GM23338 (cell line): ENCODE data around the gene MED20. TPM values are rescaled to one million over a fixed set of nuclear protein-coding genes. Genes with fewer than 3 reads are reported as not detected.

Experiments
- ATAC-seq: fragments of 200-7000 bp; cut with Tn5 transposase; 3 replicates; pipeline ENCODE4 v1.9.1; 2020
- DNase-seq: peaks from one replicate; pipeline ENCODE4 v3.0.0-alpha.2; 2015; ENCODE audit warnings: low spot score
- H2AFZ ChIP-seq: fragments of 200-600 bp; sonication (generic); 2 replicates; pipeline ENCODE4 v1.8.0; 2016; ENCODE audit warnings: antibody characterized with exemption, mild to moderate bottlenecking, moderate library complexity
- H3F3A ChIP-seq: fragments of 200-600 bp; sonication (generic); replicated peaks from 2 replicates; pipeline ENCODE4 v1.8.0; 2017; ENCODE audit warnings: antibody characterized with exemption, mixed run types, low read depth
- H3K27ac ChIP-seq: fragments of 200-600 bp; sonication (generic); 2 replicates; pipeline ENCODE4 v1.6.1; 2016; ENCODE audit warnings: low read depth
- H3K27me3 ChIP-seq: fragments of 200-600 bp; sonication (generic); 2 replicates; pipeline ENCODE4 v1.8.0; 2016; ENCODE audit warnings: mild to moderate bottlenecking, mixed run types, moderate library complexity; ENCODE audit not compliant: insufficient read depth
- H3K36me3 ChIP-seq: fragments of 200-600 bp; sonication (generic); 2 replicates; pipeline ENCODE4 v1.8.0; 2016; ENCODE audit warnings: mild to moderate bottlenecking; ENCODE audit not compliant: insufficient read depth
- H3K4me1 ChIP-seq: fragments of 200-600 bp; sonication (generic); 2 replicates; pipeline ENCODE4 v1.8.0; 2016; ENCODE audit warnings: mild to moderate bottlenecking, moderate library complexity; ENCODE audit not compliant: insufficient read depth
- H3K4me2 ChIP-seq: fragments of 200-600 bp; sonication (generic); 2 replicates; pipeline ENCODE4 v1.7.1; 2017; ENCODE audit warnings: mixed run types
- H3K4me3 ChIP-seq: fragments of 200-600 bp; sonication (generic); 2 replicates; pipeline ENCODE4 v1.6.1; 2016; ENCODE audit warnings: mixed run types
- H3K79me2 ChIP-seq: fragments of 200-600 bp; sonication (generic); replicated peaks from 2 replicates; pipeline ENCODE4 v1.8.0; 2017; ENCODE audit warnings: mild to moderate bottlenecking; ENCODE audit not compliant: insufficient read depth
- H3K9me2 ChIP-seq: fragments of 200-600 bp; sonication (generic); 2 replicates; pipeline ENCODE4 v1.8.0; 2017; ENCODE audit not compliant: insufficient read depth
- H4K20me1 ChIP-seq: fragments of 200-600 bp; sonication (generic); replicated peaks from 2 replicates; pipeline ENCODE4 v1.8.0; 2017; ENCODE audit warnings: mild to moderate bottlenecking; ENCODE audit not compliant: insufficient read depth
- H3K27ac Mint-ChIP-seq: 2 replicates; pipeline ENCODE4 v1.8.0; 2020; ENCODE audit warnings: inconsistent platforms, mild to moderate bottlenecking, moderate library complexity, mixed read lengths
- H3K27me3 Mint-ChIP-seq: 3 replicates; pipeline ENCODE4 v1.8.0; 2022; ENCODE audit warnings: low read depth, mild to moderate bottlenecking, moderate library complexity, mixed read lengths, inconsistent platforms; ENCODE audit not compliant: insufficient read depth, poor library complexity
- H3K36me3 Mint-ChIP-seq: 3 replicates; pipeline ENCODE4 v1.8.0; 2021; ENCODE audit warnings: low read depth, mild to moderate bottlenecking, inconsistent platforms, moderate library complexity, mixed read lengths
- H3K4me1 Mint-ChIP-seq: 3 replicates; pipeline ENCODE4 v1.8.0; 2020; ENCODE audit warnings: mild to moderate bottlenecking, inconsistent platforms, mixed read lengths
- H3K4me3 Mint-ChIP-seq: 3 replicates; pipeline ENCODE4 v1.8.0; 2021; ENCODE audit warnings: moderate library complexity, mild to moderate bottlenecking, inconsistent platforms, mixed read lengths
- H3K9me3 Mint-ChIP-seq: 3 replicates; pipeline ENCODE4 v1.8.0; 2020; ENCODE audit warnings: moderate library complexity, mild to moderate bottlenecking, inconsistent platforms, mixed read lengths
- CREB1 ChIP-seq: fragments of 250-450 bp; sonication (Bioruptor Pico); IDR thresholded peaks from 2 replicates; pipeline ENCODE4 v1.5.0; 2020; ENCODE audit warnings: low read depth, mild to moderate bottlenecking, moderate library complexity
- CTCF ChIP-seq, 2 experiments: fragments of 200-600 bp in 1 of 2; sonication (generic) in 1 of 2; conservative IDR thresholded peaks; 2 replicates each; pipeline versions ENCODE4 v1.5.1 to v1.6.1; 2016 to 2017; ENCODE audit warnings: antibody characterized with exemption in 2 of 2, low read depth in 2 of 2, mild to moderate bottlenecking in 2 of 2, moderate library complexity in 1 of 2
- ETS1 ChIP-seq: IDR thresholded peaks from 2 replicates; pipeline ENCODE4 v1.6.1; 2016; ENCODE audit warnings: antibody characterized with exemption
- EZH2phosphoT487 ChIP-seq: fragments of 200-600 bp; sonication (generic); IDR thresholded peaks from one replicate; pipeline ENCODE4 v1.8.1; 2018; ENCODE audit warnings: antibody characterized with exemption; ENCODE audit not compliant: unreplicated experiment
- JUNB ChIP-seq: IDR thresholded peaks from one replicate; pipeline ENCODE4 v1.6.1; 2016; ENCODE audit warnings: antibody characterized with exemption; ENCODE audit not compliant: unreplicated experiment
- NANOG ChIP-seq: IDR thresholded peaks from 2 replicates; pipeline ENCODE4 v1.6.1; 2016; ENCODE audit warnings: antibody characterized with exemption, borderline replicate concordance
- REST ChIP-seq: IDR thresholded peaks from one replicate; pipeline ENCODE4 v1.6.1; 2018; ENCODE audit warnings: antibody characterized with exemption; ENCODE audit not compliant: unreplicated experiment
- ZNF114 ChIP-seq: fragments of 250-450 bp; sonication (Bioruptor Pico); IDR thresholded peaks from 2 replicates; pipeline ENCODE4 v1.5.0; 2020; ENCODE audit warnings: mild to moderate bottlenecking, moderate library complexity
- ZNF331 ChIP-seq: fragments of 250-450 bp; sonication (Bioruptor Pico); IDR thresholded peaks from 2 replicates; pipeline ENCODE4 v1.5.0; 2020; ENCODE audit warnings: low read depth, mild to moderate bottlenecking, moderate library complexity
- polyA plus RNA-seq: library from polyadenylated mRNA; unstranded; fragments of >200 nt; fragmentation: Nextera tagmentation; extraction: Ambion mirVana; gene quantifications from 2 replicates; pipeline ENCODE4 v1.2.1, GENCODE V29; 2016
- total RNA-seq: library from RNA; depleted of rRNA; stranded (reverse); fragments of >200 nt; shearing (Covaris generic); gene quantifications from 2 replicates; pipeline ENCODE4 v1.2.3, GENCODE V29; 2014

Gene MED20
- total and polyA plus RNA-seq, 2 experiments from 2014 or later = 20.1 to 39.3 TPM

GRCh38 chr6:41939176-41939847, 18.4 kb upstream of the MED20 start:
- Histone ChIP-seq H3K4me2 (peak overlapping the region; percentile 99), H3K79me2 (0 out of 2 replicates have a peak, but pooled peaks cover 6% of the 10 kb centered on the region), H3K9me2 (no peaks in the 10 kb centered on the region), H3K36me3 (peaks cover 4% of the 10 kb centered on the region; the same call in 1 of the 2 replicates), H3F3A (peaks cover 47% of the 10 kb centered on the region), H3K4me1 (peaks cover 33% of the 10 kb centered on the region), H3K27me3 (no peaks in the 10 kb centered on the region), H4K20me1 (peaks cover 17% of the 10 kb centered on the region), H2AFZ (0 out of 2 replicates have a peak overlapping the region, but pooled peaks have one; percentile 7), H3K27ac (peak overlapping the region; percentile 87), H3K4me3 (peak overlapping the region; percentile 98)
- ATAC-seq (peak; percentile 20), DNase-seq (peak; percentile 69)
- Mint-ChIP-seq H3K9me3 (no peaks in the 10 kb centered on the region), H3K27me3 (peaks cover 26% of the 10 kb centered on the region), H3K27ac (peak overlapping the region; percentile 59), H3K4me3 (peak overlapping the region; percentile 91), H3K4me1 (peaks cover 39% of the 10 kb centered on the region), H3K36me3 (peaks cover 18% of the 10 kb centered on the region)
- TF ChIP-seq JUNB (no peak), CTCF (conservative IDR thresholded peaks at IDR 0.05; ENCODE audit: low read depth in 2 of 2) (no peak), ZNF114 (CRISPR knock-in tag) (no peak), EZH2phosphoT487 (no peak), CREB1 (no peak), NANOG (no peak), ETS1 (no peak), ZNF331 (no peak), REST (no peak)
